Gastrocnemius medialis (tissue), 4 donors: ENCODE results near the gene PIH1D1. TPM values are rescaled to one million over a fixed set of nuclear protein-coding genes. Genes with fewer than 3 reads are reported as not detected.

Source experiments
- ATAC-seq, 2 donors: fragments of 150-250 bp; one replicate each; pipeline ENCODE4 v1.9.1; 2016
- DNase-seq, 2 donors: peaks; one replicate each; pipeline ENCODE4 v3.0.0-alpha.2; 2019
- H3K27ac ChIP-seq, 4 donors: fragments of 200-600 bp; sonication (generic); 1 replicate in 1 of 4; 2 replicates in 3 of 4; pipeline ENCODE4 v1.5.1; 2016 to 2018; ENCODE audit warnings: mild to moderate bottlenecking in 2 of 4, moderate library complexity in 1 of 4
- H3K27me3 ChIP-seq, 3 donors: fragments of 200-600 bp; sonication (generic) in 2 of 3; 1 replicate in 1 of 3; 2 replicates in 2 of 3; pipeline versions ENCODE4 v1.5.1 to v1.6.0; 2016 to 2019; ENCODE audit warnings: mild to moderate bottlenecking in 1 of 3, moderate library complexity in 1 of 3
- H3K36me3 ChIP-seq, 2 donors: fragments of 200-600 bp; sonication (generic) in 1 of 2; one replicate each; pipeline ENCODE4 v1.5.1; 2017 to 2018
- H3K4me1 ChIP-seq, 2 donors: fragments of 200-600 bp; sonication (generic) in 1 of 2; one replicate each; pipeline ENCODE4 v1.5.1; 2016 to 2017; ENCODE audit warnings: mild to moderate bottlenecking in 2 of 2
- H3K4me3 ChIP-seq, 4 donors: fragments of 200-600 bp; sonication (generic) in 3 of 4; 1 replicate in 1 of 4; 2 replicates in 3 of 4; pipeline ENCODE4 v1.5.1; 2016 to 2019; ENCODE audit warnings: mild to moderate bottlenecking in 2 of 4
- H3K9me3 ChIP-seq, 3 donors: fragments of 200-600 bp; sonication (generic) in 2 of 3; 1 replicate in 1 of 3; 2 replicates in 2 of 3; pipeline ENCODE4 v1.5.1; 2016 to 2019
- CTCF ChIP-seq, 5 experiments: fragments of 450-650 bp in 3 of 5; fragments of 200-600 bp in 2 of 5; sonication (generic) in 2 of 5; IDR thresholded peaks in 4 of 5; conservative IDR thresholded peaks in 1 of 5; 1 replicate in 4 of 5; 2 replicates in 1 of 5; pipeline ENCODE4 v1.5.1; 2016 to 2019; ENCODE audit warnings: antibody characterized with exemption in 5 of 5, mild to moderate bottlenecking in 3 of 5, moderate library complexity in 3 of 5
- POLR2A ChIP-seq, 2 donors: fragments of 450-650 bp; IDR thresholded peaks; one replicate each; pipeline ENCODE4 v1.6.1; 2017; ENCODE audit warnings: antibody characterized with exemption in 2 of 2, mild to moderate bottlenecking in 2 of 2, moderate library complexity in 2 of 2
- in situ Hi-C, 4 donors: fragments of 200-750 bp; cut with MboI; loops; one replicate each; pipeline versions ENCODE4 v1.15.0 to v1.8.0; 2017; ENCODE audit warnings: low sequenced_read_pairs in 4 of 4
- intact Hi-C: fragments of 100-400 bp; cut with DNase I; formaldehyde crosslinking; loops from one replicate; pipeline ENCODE4 v1.15.1; 2023; ENCODE audit warnings: low total_unique reads
- total RNA-seq, 4 donors: library from RNA; depleted of rRNA; stranded (reverse); fragments of >200 nt; gene quantifications; one replicate each; pipeline versions ENCODE4 v1.1.0 to v1.2.3, GENCODE V29; 2016

Gene PIH1D1
- total RNA-seq, 4 donors from 2014 or later = 41.9 to 107 (median 79.0) TPM

GRCh38 chr19:49481020-49481683, 29.5 kb upstream of the PIH1D1 start:
- H3K4me1 ChIP-seq = no peaks in the 10 kb centered on the region
- H3K36me3 ChIP-seq = no peaks in the 10 kb centered on the region
- H3K27ac ChIP-seq = no peak overlapping the region
- no peaks in the 10 kb centered on the region for H3K27me3 ChIP-seq
- DNase-seq = no peak
- ATAC-seq = no peak
- intact Hi-C loops = no loop called here
- TF ChIP-seq CTCF (IDR thresholded peaks at IDR 0.05 in 4 of 5, conservative IDR thresholded peaks at IDR 0.05 in 1 of 5) = no peak
- TF ChIP-seq POLR2A (IDR thresholded peaks at IDR 0.05) = no peak
- in situ Hi-C loops = no loop called here
- no peak overlapping the region for H3K4me3 ChIP-seq
- no peaks in the 10 kb centered on the region for H3K9me3 ChIP-seq

- intact Hi-C loops (no loop called here), in situ Hi-C loops (no loop called here)
- H3K27me3 ChIP-seq = no peaks in the 10 kb centered on the region
- no peaks in the 10 kb centered on the region for H3K4me1 ChIP-seq
- H3K27ac ChIP-seq = no peak overlapping the region
- H3K9me3 ChIP-seq = no peaks in the 10 kb centered on the region
- ATAC-seq = no peak
- H3K4me3 ChIP-seq = no peak overlapping the region
- no peaks in the 10 kb centered on the region for H3K36me3 ChIP-seq
- DNase-seq = no peak
- TF ChIP-seq CTCF (IDR thresholded peaks at IDR 0.05 in 4 of 5, conservative IDR thresholded peaks at IDR 0.05 in 1 of 5) = no peak
- no peak for TF ChIP-seq POLR2A (IDR thresholded peaks at IDR 0.05)
These were observed 28.5 kb upstream of the PIH1D1 start for GRCh38 chr19:49479975-49480628.

- in situ Hi-C loops (no loop called here), intact Hi-C loops (loop anchor here (2.0 kb wide), 1 partner anchor 205 kb away; no protein-coding TSS in a partner anchor)
- no peak for ATAC-seq
- peaks cover 0 to 7% of the 10 kb centered on the region in 2 donors for H3K4me1 ChIP-seq
- DNase-seq = no peak
- no peaks in the 10 kb centered on the region for H3K9me3 ChIP-seq
- no peak overlapping the region for H3K4me3 ChIP-seq
- TF ChIP-seq POLR2A (IDR thresholded peaks at IDR 0.05) (no peak), CTCF (IDR thresholded peaks at IDR 0.05 in 4 of 5, conservative IDR thresholded peaks at IDR 0.05 in 1 of 5) (no peak)
- no peaks in the 10 kb centered on the region for H3K36me3 ChIP-seq
- H3K27ac ChIP-seq = peak overlapping the region in 2 of 4 donors; percentile 22 to 37
- no peaks in the 10 kb centered on the region for H3K27me3 ChIP-seq
These were observed 24.6 kb upstream of the PIH1D1 start for GRCh38 chr19:49475995-49476880.

- ATAC-seq (no peak), DNase-seq (no peak)
- in situ Hi-C loops (no loop called here), intact Hi-C loops (loop anchor here (2.0 kb wide), 1 partner anchor 205 kb away; no protein-coding TSS in a partner anchor)
- Histone ChIP-seq H3K27ac (peak overlapping the region; percentile 65 to 87 (median 82)), H3K4me1 (peaks cover 0 to 7% of the 10 kb centered on the region in 2 donors), H3K27me3 (no peaks in the 10 kb centered on the region), H3K4me3 (no peak overlapping the region), H3K9me3 (no peaks in the 10 kb centered on the region), H3K36me3 (no peaks in the 10 kb centered on the region)
- TF ChIP-seq POLR2A (IDR thresholded peaks at IDR 0.05) = no peak
- no peak for TF ChIP-seq CTCF (IDR thresholded peaks at IDR 0.05 in 4 of 5, conservative IDR thresholded peaks at IDR 0.05 in 1 of 5)
These were observed 23.7 kb upstream of the PIH1D1 start for GRCh38 chr19:49475191-49475917.
